Measurements from ENCODE around the gene ACE.

Gene ACE

GRCh38 chr17:63492940-63493339 lies 16.1 kb downstream of the ACE start:
- DNase-seq: no peak

- no peak for DNase-seq
Measured at GRCh38 chr17:63493411-63493810, 16.6 kb downstream of the ACE start.

- no peak for DNase-seq
Measured at GRCh38 chr17:63494300-63494928, 17.6 kb downstream of the ACE start.

GRCh38 chr17:63495491-63495890 lies 18.6 kb downstream of the ACE start:
- DNase-seq: no peak

GRCh38 chr17:63496177-63496576 lies 19.3 kb downstream of the ACE start:
- no peak for DNase-seq

GRCh38 chr17:63496663-63497400 lies 20.0 kb downstream of the ACE start:
- no peak for DNase-seq

- DNase-seq: peak; percentile 14 to 47
Measured at GRCh38 chr17:63497708-63498483, 21.0 kb downstream of the ACE start.

GRCh38 chr17:63498626-63499195 lies 21.9 kb downstream of the ACE start:
- no peak for DNase-seq

GRCh38 chr17:63500543-63501390 lies 23.9 kb downstream of the ACE start:
- no peak for DNase-seq

- DNase-seq: peak in 1 of 2 experiments; percentile 15
Measured at GRCh38 chr17:63503341-63503705, 26.5 kb downstream of the ACE start.

GRCh38 chr17:63504261-63504660 lies 27.4 kb downstream of the ACE start:
- no peak for DNase-seq

GRCh38 chr17:63505341-63505740 lies 28.5 kb downstream of the ACE start:
- no peak for DNase-seq

GRCh38 chr17:63506627-63507026 lies 29.8 kb downstream of the ACE start:
- DNase-seq: no peak

- no peak for DNase-seq
Measured at GRCh38 chr17:63511331-63511730, 34.5 kb downstream of the ACE start.

- no peak for DNase-seq
Measured at GRCh38 chr17:63512388-63512787, 35.5 kb downstream of the ACE start.

GRCh38 chr17:63512896-63513644 lies 36.2 kb downstream of the ACE start:
- no peak for DNase-seq

GRCh38 chr17:63514477-63514876 lies 37.6 kb downstream of the ACE start:
- no peak for DNase-seq

- no peak for DNase-seq
Measured at GRCh38 chr17:63514974-63515373, 38.1 kb downstream of the ACE start.

GRCh38 chr17:63515426-63515825 lies 38.6 kb downstream of the ACE start:
- no peak for DNase-seq

GRCh38 chr17:63516910-63517824 lies 40.3 kb downstream of the ACE start:
- DNase-seq: no peak

Data from NCI-H2081 (cell line).